Thymus (tissue), 11 donors: ENCODE measurements around the gene CMSS1. TPM values are rescaled to one million over a fixed set of nuclear protein-coding genes. Genes with fewer than 3 reads are reported as not detected.

ENCODE experiments used
- DNase-seq, 9 donors: peaks; one replicate each; pipeline ENCODE4 v3.0.0-alpha.2; 2013; ENCODE audit warnings: low spot score in 9 of 9, low read depth in 6 of 9, missing footprints in 1 of 9
- H3K27ac ChIP-seq, 2 donors: one replicate each; pipeline ENCODE4 v1.5.1; 2013; ENCODE audit warnings: control low read depth in 1 of 2, low read depth in 1 of 2, low read length in 1 of 2, mild to moderate bottlenecking in 1 of 2, moderate library complexity in 1 of 2
- H3K27me3 ChIP-seq, 2 donors: one replicate each; pipeline ENCODE4 v1.5.1; 2013; ENCODE audit warnings: low read length in 1 of 2; ENCODE audit not compliant: control insufficient read depth in 2 of 2, insufficient read depth in 1 of 2
- H3K36me3 ChIP-seq, 2 donors: one replicate each; pipeline ENCODE4 v1.5.1; 2013; ENCODE audit warnings: low read length in 1 of 2, mild to moderate bottlenecking in 1 of 2, moderate library complexity in 1 of 2; ENCODE audit not compliant: control insufficient read depth in 2 of 2, insufficient read depth in 2 of 2
- H3K4me1 ChIP-seq, 2 donors: one replicate each; pipeline ENCODE4 v1.5.1; 2013; ENCODE audit warnings: low read length in 2 of 2; ENCODE audit not compliant: control insufficient read depth in 2 of 2, insufficient read depth in 2 of 2
- H3K4me3 ChIP-seq, 2 donors: one replicate each; pipeline ENCODE4 v1.5.1; 2013; ENCODE audit warnings: low read length in 2 of 2, control low read depth in 1 of 2, mild to moderate bottlenecking in 1 of 2
- H3K9me3 ChIP-seq, 2 donors: one replicate each; pipeline ENCODE4 v1.5.1; 2013; ENCODE audit warnings: low read length in 1 of 2, mild to moderate bottlenecking in 1 of 2; ENCODE audit not compliant: control insufficient read depth in 2 of 2, insufficient read depth in 1 of 2
- WGBS: extraction: QIAGEN DNeasy Blood & Tissue Kit; methylation state at CpG from one replicate; pipeline ENCODE4 v1.1.7; 2013; 5-methylcytosine and 5-hydroxymethylcytosine counted together
- polyA plus RNA-seq: library from polyadenylated mRNA; stranded (reverse); fragments of 200-250 nt; gene quantifications from one replicate; pipeline ENCODE4 v1.2.3, GENCODE V29; 2013
- total RNA-seq: library from RNA; stranded (reverse); fragments of 120-200 nt; gene quantifications from one replicate; pipeline ENCODE4 v1.2.4, GENCODE V29; 2013
- donor health status: healthy.

The CMSS1 gene
- total and polyA plus RNA-seq, 2 donors: 27.3 to 39.0 TPM

GRCh38 chr3:99845331-99845730, 27.7 kb downstream of the CMSS1 start:
- H3K9me3 ChIP-seq: no peaks in the 10 kb centered on the region
- H3K4me3 ChIP-seq: no peak overlapping the region
- no peaks in the 10 kb centered on the region for H3K27me3 ChIP-seq
- no peak overlapping the region for H3K27ac ChIP-seq
- DNase-seq: no peak
- no peaks in the 10 kb centered on the region for H3K36me3 ChIP-seq
- WGBS: 93% methylated on average over 4 of the region's 4 CpGs
- no peaks in the 10 kb centered on the region for H3K4me1 ChIP-seq

- H3K4me1 ChIP-seq: no peaks in the 10 kb centered on the region
- H3K36me3 ChIP-seq: no peaks in the 10 kb centered on the region
- H3K9me3 ChIP-seq: no peaks in the 10 kb centered on the region
- H3K4me3 ChIP-seq: no peak overlapping the region
- no peak overlapping the region for H3K27ac ChIP-seq
- H3K27me3 ChIP-seq: no peaks in the 10 kb centered on the region
- DNase-seq: no peak
- 78% methylated on average over 2 of the region's 2 CpGs for WGBS
Measured at GRCh38 chr3:99845999-99846398, 28.3 kb downstream of the CMSS1 start.

- no peaks in the 10 kb centered on the region for H3K4me1 ChIP-seq
- H3K36me3 ChIP-seq: no peaks in the 10 kb centered on the region
- H3K4me3 ChIP-seq: no peak overlapping the region
- H3K27ac ChIP-seq: no peak overlapping the region
- H3K27me3 ChIP-seq: no peaks in the 10 kb centered on the region
- no peak for DNase-seq
- H3K9me3 ChIP-seq: no peaks in the 10 kb centered on the region
- 93% methylated on average over 6 of the region's 6 CpGs for WGBS
Measured at GRCh38 chr3:99846477-99847160, 29.0 kb downstream of the CMSS1 start.

- no peak for DNase-seq
- H3K27me3 ChIP-seq: no peaks in the 10 kb centered on the region
- H3K36me3 ChIP-seq: no peaks in the 10 kb centered on the region
- no peak overlapping the region for H3K4me3 ChIP-seq
- WGBS: 97% methylated on average over 6 of the region's 6 CpGs
- no peaks in the 10 kb centered on the region for H3K9me3 ChIP-seq
- H3K4me1 ChIP-seq: no peaks in the 10 kb centered on the region
- H3K27ac ChIP-seq: no peak overlapping the region
Measured at GRCh38 chr3:99848433-99848832, 30.8 kb downstream of the CMSS1 start.

GRCh38 chr3:99850608-99851007, 32.9 kb downstream of the CMSS1 start:
- Histone ChIP-seq H3K27ac (no peak overlapping the region), H3K36me3 (no peaks in the 10 kb centered on the region), H3K27me3 (no peaks in the 10 kb centered on the region), H3K9me3 (no peaks in the 10 kb centered on the region), H3K4me1 (no peaks in the 10 kb centered on the region), H3K4me3 (no peak overlapping the region)
- 74% methylated on average over 6 of the region's 6 CpGs for WGBS
- no peak for DNase-seq

DNA sequence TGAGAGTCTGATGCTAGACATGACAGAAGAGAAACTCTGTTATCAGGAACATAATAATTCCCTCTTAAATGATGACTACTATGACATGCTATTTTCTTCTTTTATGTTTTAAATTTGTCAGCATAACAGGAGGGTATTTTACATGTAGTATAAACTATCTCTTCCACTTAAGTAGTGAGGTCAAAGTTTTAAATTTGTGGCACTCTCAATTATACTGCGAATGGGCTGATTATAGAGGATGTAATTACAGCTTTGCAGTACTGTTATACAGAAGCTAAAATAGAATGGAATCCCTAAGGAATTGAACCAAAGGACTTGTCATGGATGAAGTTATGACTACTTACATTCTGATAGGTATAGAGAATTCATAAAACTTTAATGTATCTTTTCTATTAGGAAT, 34.3 kb downstream of the CMSS1 start:
- Histone ChIP-seq H3K27ac (no peak overlapping the region), H3K4me1 (no peaks in the 10 kb centered on the region), H3K27me3 (no peaks in the 10 kb centered on the region), H3K36me3 (no peaks in the 10 kb centered on the region), H3K4me3 (no peak overlapping the region), H3K9me3 (no peaks in the 10 kb centered on the region)
- no peak for DNase-seq
- WGBS: 99% methylated on average over 1 of the region's 1 CpG

DNA sequence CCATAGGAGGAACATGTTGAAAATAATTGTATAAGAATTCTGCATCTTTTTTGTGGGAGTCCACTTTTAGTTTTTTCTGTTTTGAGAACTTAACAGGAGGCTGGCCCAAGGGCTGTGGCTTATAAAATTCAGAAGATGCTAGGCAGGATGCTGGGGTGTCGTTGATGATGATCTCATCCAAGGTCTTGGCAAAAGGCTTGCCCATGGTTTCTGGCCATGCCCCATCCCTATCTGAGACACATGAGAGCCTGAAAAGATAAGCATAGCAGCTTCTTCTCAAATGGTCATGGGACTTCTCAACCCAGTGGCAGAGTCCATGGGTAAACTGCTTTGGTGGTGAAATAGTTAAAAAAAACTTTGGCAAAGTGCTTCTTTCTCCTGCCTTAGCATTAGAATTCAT, 35.2 kb downstream of the CMSS1 start:
- Histone ChIP-seq H3K9me3 (no peaks in the 10 kb centered on the region), H3K27me3 (no peaks in the 10 kb centered on the region), H3K36me3 (no peaks in the 10 kb centered on the region), H3K4me1 (no peaks in the 10 kb centered on the region), H3K27ac (no peak overlapping the region), H3K4me3 (no peak overlapping the region)
- DNase-seq: no peak
- WGBS: 97% methylated on average over 1 of the region's 1 CpG

DNA sequence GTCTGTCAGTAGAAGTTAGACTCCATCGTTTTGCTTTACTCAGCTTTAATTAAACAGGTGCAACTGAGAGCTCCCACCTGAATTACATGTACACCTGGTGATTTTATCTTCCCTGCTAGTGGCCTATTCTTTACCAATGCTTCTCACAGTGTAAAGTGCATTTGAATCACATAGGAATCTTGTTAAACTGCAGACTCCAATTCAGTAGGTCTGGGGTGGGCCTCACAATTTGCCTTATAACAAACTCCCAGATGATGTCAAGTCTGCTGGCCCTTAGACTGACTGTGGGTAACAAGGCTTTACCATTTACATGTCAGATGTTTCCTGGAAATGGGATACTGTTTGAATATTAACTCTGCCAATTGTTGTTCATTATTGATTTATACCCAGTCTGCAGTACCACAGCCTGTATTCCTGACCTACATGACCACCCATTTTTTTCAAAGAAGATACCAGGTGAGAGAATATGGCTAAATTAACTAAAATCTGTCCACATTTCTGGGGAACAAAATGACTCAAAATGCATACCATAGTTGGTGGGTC, 37.2 kb downstream of the CMSS1 start:
- Histone ChIP-seq H3K9me3 (no peaks in the 10 kb centered on the region), H3K4me3 (no peak overlapping the region), H3K27me3 (no peaks in the 10 kb centered on the region), H3K36me3 (no peaks in the 10 kb centered on the region), H3K4me1 (no peaks in the 10 kb centered on the region), H3K27ac (no peak overlapping the region)
- DNase-seq: no peak
- WGBS: 94% methylated on average over 1 of the region's 1 CpG

- no peak for DNase-seq
- Histone ChIP-seq H3K9me3 (no peaks in the 10 kb centered on the region), H3K27me3 (no peaks in the 10 kb centered on the region), H3K4me1 (no peaks in the 10 kb centered on the region), H3K36me3 (no peaks in the 10 kb centered on the region), H3K27ac (no peak overlapping the region), H3K4me3 (no peak overlapping the region)
- 93% methylated on average over 1 of the region's 1 CpG for WGBS
Measured at GRCh38 chr3:99855900-99856299, 38.2 kb downstream of the CMSS1 start.
